SJSA1 (cell line): ENCODE measurements around the gene LRRC56. TPM values are rescaled to one million over a fixed set of nuclear protein-coding genes. Genes with fewer than 3 reads are reported as not detected.

ENCODE experiments used
- DNase-seq, 2 experiments: peaks; one replicate each; pipeline ENCODE4 v3.0.0-alpha.2; 2015 to 2020; ENCODE audit warnings: low spot score in 2 of 2, low read depth in 1 of 2
- H3K27ac ChIP-seq: fragments of 250-450 bp; sonication (Bioruptor Pico); 2 replicates; pipeline ENCODE4 v1.5.1; 2020; ENCODE audit warnings: mild to moderate bottlenecking, moderate library complexity
- H3K27me3 ChIP-seq: fragments of 250-450 bp; sonication (Bioruptor Pico); replicated peaks from 2 replicates; pipeline ENCODE4 v1.5.1; 2020; ENCODE audit warnings: mild to moderate bottlenecking, moderate library complexity
- H3K36me3 ChIP-seq: fragments of 250-450 bp; sonication (Bioruptor Pico); 2 replicates; pipeline ENCODE4 v1.5.1; 2020; ENCODE audit warnings: mild to moderate bottlenecking
- H3K4me1 ChIP-seq: fragments of 250-450 bp; sonication (Bioruptor Pico); replicated peaks from 2 replicates; pipeline ENCODE4 v1.6.1; 2021; ENCODE audit warnings: mild to moderate bottlenecking
- H3K4me3 ChIP-seq: fragments of 250-450 bp; sonication (Bioruptor Pico); 2 replicates; pipeline ENCODE4 v1.5.1; 2020; ENCODE audit warnings: mild to moderate bottlenecking
- H3K9me3 ChIP-seq: fragments of 250-450 bp; sonication (Bioruptor Pico); replicated peaks from 2 replicates; pipeline ENCODE4 v1.5.1; 2020; ENCODE audit warnings: mild to moderate bottlenecking
- total RNA-seq: library from RNA; depleted of rRNA; stranded (reverse); fragments of >200 nt; shearing (Covaris generic); gene quantifications from 2 replicates; pipeline ENCODE4 v1.2.3, GENCODE V29; 2014; rRNA removed

Gene LRRC56
- total RNA-seq, 1 experiment from 2014 or later, result 0.05 TPM

DNA sequence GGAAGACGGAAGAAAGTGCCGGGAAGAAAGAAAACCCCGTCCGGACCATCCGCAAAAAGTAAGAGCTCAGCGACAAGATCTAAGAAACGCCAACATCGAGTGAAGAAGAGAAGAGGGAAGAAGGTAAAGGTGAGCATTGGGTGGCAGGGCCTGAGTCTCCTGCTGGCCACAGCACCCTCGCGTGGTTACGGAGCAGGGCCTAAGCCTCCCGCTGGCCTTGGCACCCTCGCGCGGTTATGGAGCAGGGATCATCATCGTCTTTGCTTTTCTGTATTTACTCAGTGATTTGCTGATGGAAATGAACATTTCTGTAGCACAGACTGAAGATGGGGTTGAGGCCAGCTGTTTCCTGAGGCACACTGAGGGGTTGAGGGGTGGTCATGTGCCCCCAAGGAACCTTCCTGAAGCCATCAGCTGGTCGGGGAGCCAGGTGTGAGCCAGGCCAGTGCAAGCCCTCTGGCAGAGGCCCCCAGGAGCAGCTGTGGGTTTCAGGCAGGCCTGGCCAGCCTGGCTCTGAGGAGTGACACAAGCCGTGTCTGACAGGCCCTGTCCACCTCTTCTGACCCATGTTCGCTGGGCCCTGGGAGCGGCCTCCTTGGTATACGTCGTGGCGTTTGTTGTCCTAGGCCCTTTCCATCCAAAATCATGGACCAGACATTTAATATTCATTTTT lies 64.4 kb downstream of the LRRC56 start:
- Histone ChIP-seq H3K9me3 (no peaks in the 10 kb centered on the region), H3K27ac (no peak overlapping the region), H3K4me3 (no peak overlapping the region), H3K36me3 (peaks cover 41% of the 10 kb centered on the region), H3K4me1 (no peaks in the 10 kb centered on the region), H3K27me3 (no peaks in the 10 kb centered on the region)
- DNase-seq, result no peak

GRCh38 chr11:603154-603553 lies 65.8 kb downstream of the LRRC56 start:
- DNase-seq, result no peak
- no peak overlapping the region for H3K4me3 ChIP-seq
- H3K9me3 ChIP-seq, result no peaks in the 10 kb centered on the region
- H3K27ac ChIP-seq, result no peak overlapping the region
- H3K4me1 ChIP-seq, result no peaks in the 10 kb centered on the region
- H3K36me3 ChIP-seq, result peaks cover 49% of the 10 kb centered on the region
- no peaks in the 10 kb centered on the region for H3K27me3 ChIP-seq

Other genes starting within 250 kb of the LRRC56 start
- gene PGGHG, start 248.4 kb upstream of the LRRC56 start, total RNA-seq, result 2.1 and 4.6 TPM in 2 replicates
- gene IFITM5, start 238.0 kb upstream of the LRRC56 start, total RNA-seq, result not detected in 2 replicates
- gene IFITM2, start 229.7 kb upstream of the LRRC56 start, total RNA-seq, result 6.0 and 16.3 TPM in 2 replicates
- gene IFITM1, start 223.5 kb upstream of the LRRC56 start, total RNA-seq, result 0.37 TPM in 1 of 2 replicates, not detected in the other
- 43.5 and 63.1 TPM in 2 replicates for gene IFITM3, start 216.7 kb upstream of the LRRC56 start, total RNA-seq
- gene B4GALNT4, start 168.0 kb upstream of the LRRC56 start, total RNA-seq, result not detected in 2 replicates
- gene PKP3, start 143.3 kb upstream of the LRRC56 start, total RNA-seq, result 1.9 and 5.7 TPM in 2 replicates
- 3.3 and 8.6 TPM in 2 replicates for gene SIGIRR, start 122.5 kb upstream of the LRRC56 start, total RNA-seq
- not detected in 2 replicates for gene ANO9, start 95.5 kb upstream of the LRRC56 start, total RNA-seq
- gene PTDSS2, start 87.2 kb upstream of the LRRC56 start, total RNA-seq, result 11.5 and 18.3 TPM in 2 replicates
- gene RNH1, start 30.3 kb upstream of the LRRC56 start, total RNA-seq, result 121 and 137 TPM in 2 replicates
- 47.3 and 52.3 TPM in 2 replicates for gene HRAS, start 2.0 kb upstream of the LRRC56 start, total RNA-seq
- 0.18 TPM in 1 of 2 replicates, not detected in the other for gene LMNTD2, start 23.2 kb downstream of the LRRC56 start, total RNA-seq
- 13.8 and 16.4 TPM in 2 replicates for gene RASSF7, start 23.4 kb downstream of the LRRC56 start, total RNA-seq
- gene PHRF1, start 38.9 kb downstream of the LRRC56 start, total RNA-seq, result 15.8 and 21.7 TPM in 2 replicates
- gene IRF7, start 78.4 kb downstream of the LRRC56 start, total RNA-seq, result 4.3 and 5.9 TPM in 2 replicates
- gene CDHR5, start 87.4 kb downstream of the LRRC56 start, total RNA-seq, result not detected in 2 replicates
- gene SCT, start 89.7 kb downstream of the LRRC56 start, total RNA-seq, result not detected in 2 replicates
- not detected in 2 replicates for gene DRD4, start 99.7 kb downstream of the LRRC56 start, total RNA-seq
- 4.4 and 8.0 TPM in 2 replicates for gene DEAF1, start 157.7 kb downstream of the LRRC56 start, total RNA-seq
- gene TMEM80, start 158.3 kb downstream of the LRRC56 start, total RNA-seq, result 16.0 and 16.7 TPM in 2 replicates
- not detected in 2 replicates for gene EPS8L2, start 168.7 kb downstream of the LRRC56 start, total RNA-seq
- gene TALDO1, start 209.9 kb downstream of the LRRC56 start, total RNA-seq, result 159 and 302 TPM in 2 replicates
- gene GATD1, start 240.0 kb downstream of the LRRC56 start, total RNA-seq, result 7.0 and 12.4 TPM in 2 replicates